ENCODE measurements around the gene SFMBT2. TPM values are rescaled to one million over a fixed set of nuclear protein-coding genes. Genes with fewer than 3 reads are reported as not detected.

SFMBT2 gene
- total and polyA plus RNA-seq, 2 of the 4 experiments (the other 2 are of a cell fraction): 0.70 to 1.3 TPM

DNA sequence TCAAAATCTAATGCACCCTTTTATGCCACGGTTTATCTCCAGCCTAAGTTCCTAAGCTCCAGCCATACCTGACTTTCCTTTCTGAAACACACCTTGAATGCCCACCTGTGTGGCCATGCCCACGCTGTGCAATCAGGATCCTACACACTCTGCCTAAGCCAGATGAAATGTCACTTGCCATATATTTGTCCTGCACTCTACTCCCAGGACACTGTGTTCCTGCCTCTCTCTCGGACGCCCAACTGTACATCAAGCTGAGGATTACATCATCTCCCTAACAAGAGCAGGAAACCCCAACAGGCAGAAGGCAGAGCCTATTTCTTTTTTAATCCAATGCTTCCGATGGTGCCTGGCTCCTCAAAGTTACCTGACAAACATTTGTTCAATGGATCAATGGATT is 214.6 kb downstream of the SFMBT2 start:
- no peak overlapping the region for H2AFZ ChIP-seq (replicated peaks; ENCODE audit: low read length, poor library complexity)
- H2BK5ac ChIP-seq (ENCODE audit: low read depth, low read length, poor library complexity, severe bottlenecking): no peak overlapping the region
- BruUV-seq (replicated peaks): no TSS peak
- no peak overlapping the region for H3K27ac ChIP-seq (ENCODE audit: insufficient read depth, low read length)
- H3K9me3 ChIP-seq (ENCODE audit: control insufficient read depth, insufficient read depth, low read length): peaks cover 3% of the 10 kb centered on the region; the same call in 1 of the 2 replicates
- no peak overlapping the region for H2AK9ac ChIP-seq (replicated peaks; ENCODE audit: low read depth, low read length, poor library complexity)
- no peak overlapping the region for H3K14ac ChIP-seq (replicated peaks; ENCODE audit: low read depth, low read length)
- no peak for DNase-seq
- WGBS, 2 experiments (ENCODE audit: extremely low coverage in 2 of 2, insufficient read length in 1 of 2): 75% methylated on average over 3 of the region's 5 CpGs; no CpG with 5 or more reads in 1 of the 2 experiments
- no peak overlapping the region for H3K4ac ChIP-seq (ENCODE audit: low read depth, low read length)
- CTCF ChIA-PET: no interaction called here
- no peak for TF ChIP-seq CHD1 (IDR thresholded peaks at IDR 0.05; ENCODE audit: low read depth, low read length)
- TF ChIP-seq MXI1 (IDR thresholded peaks at IDR 0.05; ENCODE audit: borderline replicate concordance, low read depth, low read length): no peak
- TF ChIP-seq USF2 (IDR thresholded peaks at IDR 0.05; ENCODE audit: low read depth, low read length): no peak
- no peak for TF ChIP-seq NFE2L2 (IDR thresholded peaks at IDR 0.05; ENCODE audit: low read depth, low read length)
- no peak for TF ChIP-seq POLR2A (IDR thresholded peaks at IDR 0.05; ENCODE audit: low read depth, low read length)
- TF ChIP-seq, protein P1, sequence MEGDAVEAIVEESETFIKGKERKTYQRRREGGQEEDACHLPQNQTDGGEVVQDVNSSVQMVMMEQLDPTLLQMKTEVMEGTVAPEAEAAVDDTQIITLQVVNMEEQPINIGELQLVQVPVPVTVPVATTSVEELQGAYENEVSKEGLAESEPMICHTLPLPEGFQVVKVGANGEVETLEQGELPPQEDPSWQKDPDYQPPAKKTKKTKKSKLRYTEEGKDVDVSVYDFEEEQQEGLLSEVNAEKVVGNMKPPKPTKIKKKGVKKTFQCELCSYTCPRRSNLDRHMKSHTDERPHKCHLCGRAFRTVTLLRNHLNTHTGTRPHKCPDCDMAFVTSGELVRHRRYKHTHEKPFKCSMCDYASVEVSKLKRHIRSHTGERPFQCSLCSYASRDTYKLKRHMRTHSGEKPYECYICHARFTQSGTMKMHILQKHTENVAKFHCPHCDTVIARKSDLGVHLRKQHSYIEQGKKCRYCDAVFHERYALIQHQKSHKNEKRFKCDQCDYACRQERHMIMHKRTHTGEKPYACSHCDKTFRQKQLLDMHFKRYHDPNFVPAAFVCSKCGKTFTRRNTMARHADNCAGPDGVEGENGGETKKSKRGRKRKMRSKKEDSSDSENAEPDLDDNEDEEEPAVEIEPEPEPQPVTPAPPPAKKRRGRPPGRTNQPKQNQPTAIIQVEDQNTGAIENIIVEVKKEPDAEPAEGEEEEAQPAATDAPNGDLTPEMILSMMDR (conservative IDR thresholded peaks at IDR 0.05; ENCODE audit: low read depth, low read length): no peak
- no peak for TF ChIP-seq RCOR1 (IDR thresholded peaks at IDR 0.05; ENCODE audit: insufficient replicate concordance, low read length)
- TF ChIP-seq MAFK (IDR thresholded peaks at IDR 0.05; ENCODE audit: low read depth, low read length): no peak
- no peak for TF ChIP-seq FOS (IDR thresholded peaks at IDR 0.05; ENCODE audit: low read depth, low read length)
- no peak for TF ChIP-seq RFX5 (IDR thresholded peaks at IDR 0.05; ENCODE audit: low read depth, low read length)
- H4K20me1 ChIP-seq (ENCODE audit: insufficient read depth, low read length): no peaks in the 10 kb centered on the region
- H4K5ac ChIP-seq (ENCODE audit: low read depth, low read length): no peak overlapping the region
- intact Hi-C loops (cut with micrococcal nuclease): no loop called here
- ATAC-seq (ENCODE audit: low read depth): no peak
- in situ Hi-C loops (cut with MboI; ENCODE audit: low sequenced_read_pairs): no loop called here
- H3K79me1 ChIP-seq (ENCODE audit: low read depth in 1 of 2, low read length in 2 of 2): no peaks in the 10 kb centered on the region
- no peak overlapping the region for H3K4me3 ChIP-seq (ENCODE audit: insufficient read depth, low read depth, low read length)
- no peaks in the 10 kb centered on the region for H3K27me3 ChIP-seq (ENCODE audit: control insufficient read depth, insufficient read depth, low read length)
- H3K9ac ChIP-seq (ENCODE audit: low read depth, low read length): no peak overlapping the region
- dilution Hi-C loops (cut with HindIII; ENCODE audit: low sequenced_read_pairs, unreplicated experiment): no loop called here
- H3K4me1 ChIP-seq (ENCODE audit: control insufficient read depth, insufficient read depth, low read length): no peaks in the 10 kb centered on the region
- no peak overlapping the region for H2BK15ac ChIP-seq (ENCODE audit: low read depth, low read length)
- no peak overlapping the region for H3K23ac ChIP-seq (ENCODE audit: low read depth, low read length)
- H3K56ac ChIP-seq (ENCODE audit: extremely low read depth, insufficient read depth, low read length): no peak overlapping the region
- H3K36me3 ChIP-seq (ENCODE audit: control insufficient read depth, insufficient read depth, low read length): no peaks in the 10 kb centered on the region; the same call in 1 of the 2 replicates
- no peak overlapping the region for H4K91ac ChIP-seq (ENCODE audit: insufficient read depth, low read depth, low read length)
- H3K9me1 ChIP-seq (ENCODE audit: insufficient read depth, low read length): no peaks in the 10 kb centered on the region
- H3K4me2 ChIP-seq (ENCODE audit: low read depth, low read length): no peak overlapping the region
- H2BK120ac ChIP-seq (ENCODE audit: low read depth, low read length): no peak overlapping the region
- H2AK5ac ChIP-seq (ENCODE audit: low read depth, low read length): no peak overlapping the region
- no peak overlapping the region for H2BK20ac ChIP-seq (ENCODE audit: low read depth, low read length)
- H3K18ac ChIP-seq (ENCODE audit: low read depth, low read length): no peak overlapping the region
- H4K8ac ChIP-seq (ENCODE audit: low read depth in 2 of 2, low read length in 2 of 2): no peak overlapping the region
- POLR2A ChIA-PET (ENCODE audit: unreplicated experiment): no interaction called here

Data from IMR-90 (cell line).